BJ (cell line): Measurements from ENCODE around the gene RYR3. TPM values are rescaled to one million over a fixed set of nuclear protein-coding genes. Genes with fewer than 3 reads are reported as not detected.

Experiments
- CTCF ChIA-PET: fragments of 350-600 bp; formaldehyde crosslinking; extraction: SDS; loops from one replicate; lab custom pipeline; 2021; ENCODE audit warnings: antibody characterized with exemption, inconsistent platforms; lab: Yijun Ruan, JAX
- POLR2A ChIA-PET: fragments of 300-600 bp; sonication (Branson Sonifier 250); formaldehyde crosslinking; extraction: SDS; loops from one replicate; lab custom pipeline; 2021; ENCODE audit warnings: antibody characterized with exemption; lab: Charles Lee
- DNase-seq: peaks from one replicate; pipeline ENCODE4 v3.0.0-alpha.2; 2011; ENCODE audit warnings: low read depth
- H3K27me3 ChIP-seq: 2 replicates; pipeline ENCODE4 v1.6.0; 2011; ENCODE audit warnings: low read length; ENCODE audit not compliant: control insufficient read depth, insufficient read depth
- H3K36me3 ChIP-seq: 2 replicates; pipeline ENCODE4 v1.5.1; 2011; ENCODE audit warnings: low read length; ENCODE audit not compliant: control insufficient read depth, insufficient read depth
- H3K4me3 ChIP-seq: 2 replicates; pipeline ENCODE4 v1.5.1; 2011; ENCODE audit warnings: low read depth, mild to moderate bottlenecking, control low read depth, low read length
- CTCF ChIP-seq: IDR thresholded peaks from 2 replicates; pipeline ENCODE4 v1.5.1; 2011; ENCODE audit warnings: low read depth, mild to moderate bottlenecking, control low read depth, inconsistent platforms, low read length, moderate library complexity; ENCODE audit not compliant: insufficient read depth
- polyA plus RNA-seq: library from polyadenylated mRNA; depleted of rRNA; stranded (reverse); fragments of >200 nt; gene quantifications from 2 replicates; pipeline ENCODE4 v1.2.3, GENCODE V29; 2011

Gene RYR3
- polyA plus RNA-seq, 1 experiment = not detected

GRCh38 chr15:33547876-33548275 is 237.1 kb downstream of the RYR3 start:
- Histone ChIP-seq H3K27me3 (no peaks in the 10 kb centered on the region), H3K36me3 (no peaks in the 10 kb centered on the region), H3K4me3 (no peak overlapping the region)
- no peak for TF ChIP-seq CTCF
- DNase-seq = no peak
- POLR2A ChIA-PET = no interaction called here
- CTCF ChIA-PET = no interaction called here

GRCh38 chr15:33551860-33552259 is 241.1 kb downstream of the RYR3 start:
- no peak for DNase-seq
- Histone ChIP-seq H3K27me3 (no peaks in the 10 kb centered on the region), H3K36me3 (no peaks in the 10 kb centered on the region), H3K4me3 (no peak overlapping the region)
- TF ChIP-seq CTCF = no peak
- CTCF ChIA-PET = no interaction called here
- POLR2A ChIA-PET = no interaction called here

- ChIA-PET POLR2A (no interaction called here), CTCF (no interaction called here)
- Histone ChIP-seq H3K36me3 (no peaks in the 10 kb centered on the region), H3K4me3 (no peak overlapping the region), H3K27me3 (no peaks in the 10 kb centered on the region)
- DNase-seq = no peak
- TF ChIP-seq CTCF = no peak
These were observed 242.4 kb downstream of the RYR3 start for GRCh38 chr15:33553157-33553556.

GRCh38 chr15:33559207-33559890 is 248.6 kb downstream of the RYR3 start:
- no peak for TF ChIP-seq CTCF
- Histone ChIP-seq H3K4me3 (no peak overlapping the region), H3K36me3 (no peaks in the 10 kb centered on the region), H3K27me3 (no peaks in the 10 kb centered on the region)
- no peak for DNase-seq
- POLR2A ChIA-PET = no interaction called here
- CTCF ChIA-PET = interaction anchor here (1.3 kb wide), 1 partner anchor 12 kb away, joined by 3 read pairs; no protein-coding TSS in a partner anchor

GRCh38 chr15:33561407-33561806 is 250.6 kb downstream of the RYR3 start:
- ChIA-PET POLR2A (no interaction called here), CTCF (no interaction called here)
- no peaks in the 10 kb centered on the region for H3K27me3 ChIP-seq
- no peak overlapping the region for H3K4me3 ChIP-seq
- TF ChIP-seq CTCF = no peak
- no peaks in the 10 kb centered on the region for H3K36me3 ChIP-seq
- no peak for DNase-seq
